SH-SY5Y (cell line): ENCODE measurements around the gene VPREB3.

Experiments
- GATA2 ChIP-seq: IDR thresholded peaks from 2 replicates; pipeline ENCODE4 v1.6.1; 2011; ENCODE audit warnings: mild to moderate bottlenecking, low read depth, low read length
- GATA3 ChIP-seq: IDR thresholded peaks from 2 replicates; pipeline ENCODE4 v1.6.1; 2011; ENCODE audit warnings: low read depth, mild to moderate bottlenecking, low read length, moderate library complexity

VPREB3 gene

GRCh38 chr22:23754220-23754919 lies at the start of gene VPREB3:
Gene VPREB3, minus strand, starts transcription at chr22:23754425. Its CDS starts 62 bp downstream, at chr22:23754363.
- TF ChIP-seq GATA3 (no peak), GATA2 (no peak)

GRCh38 chr22:23803001-23803819 lies 49.0 kb upstream of the VPREB3 start:
- no peak for TF ChIP-seq GATA3
- TF ChIP-seq GATA2: no peak

GRCh38 chr22:23801886-23802377 lies 47.7 kb upstream of the VPREB3 start:
- no peak for TF ChIP-seq GATA3
- no peak for TF ChIP-seq GATA2

DNA sequence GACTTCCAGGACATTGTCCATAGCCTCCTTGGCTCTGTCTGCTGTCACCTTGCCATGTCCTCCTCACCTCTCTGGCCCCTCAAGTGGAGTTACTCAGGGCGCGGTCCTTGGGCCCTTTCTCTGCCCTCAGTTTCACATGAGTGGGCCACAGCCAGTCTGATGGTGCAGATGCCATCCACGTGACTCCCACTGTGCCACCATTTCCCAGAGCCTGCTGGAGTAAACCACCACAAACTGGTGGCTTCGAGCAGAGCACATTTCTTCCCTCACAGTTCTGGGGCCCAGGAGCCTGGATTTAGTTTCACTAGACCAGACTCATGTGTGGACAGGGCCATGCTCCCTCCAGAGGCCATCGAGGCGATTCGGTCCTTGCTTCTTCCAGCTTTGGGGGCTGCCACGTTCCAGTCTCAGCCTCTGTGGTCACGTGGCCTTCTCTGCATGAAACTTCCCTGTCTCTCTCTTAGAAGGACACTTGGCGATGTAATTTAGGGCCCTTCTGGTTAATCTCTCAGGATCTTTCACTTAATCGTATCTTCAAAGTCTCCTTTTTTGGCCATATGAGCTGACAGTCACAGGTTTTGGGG lies 47.1 kb upstream of the VPREB3 start:
- TF ChIP-seq GATA3: no peak
- no peak for TF ChIP-seq GATA2

- TF ChIP-seq GATA3: no peak
- TF ChIP-seq GATA2: no peak
These were observed 46.3 kb upstream of the VPREB3 start for GRCh38 chr22:23800297-23801237.

- TF ChIP-seq GATA2: no peak
- no peak for TF ChIP-seq GATA3
These were observed 42.2 kb upstream of the VPREB3 start for GRCh38 chr22:23796461-23796860.

DNA sequence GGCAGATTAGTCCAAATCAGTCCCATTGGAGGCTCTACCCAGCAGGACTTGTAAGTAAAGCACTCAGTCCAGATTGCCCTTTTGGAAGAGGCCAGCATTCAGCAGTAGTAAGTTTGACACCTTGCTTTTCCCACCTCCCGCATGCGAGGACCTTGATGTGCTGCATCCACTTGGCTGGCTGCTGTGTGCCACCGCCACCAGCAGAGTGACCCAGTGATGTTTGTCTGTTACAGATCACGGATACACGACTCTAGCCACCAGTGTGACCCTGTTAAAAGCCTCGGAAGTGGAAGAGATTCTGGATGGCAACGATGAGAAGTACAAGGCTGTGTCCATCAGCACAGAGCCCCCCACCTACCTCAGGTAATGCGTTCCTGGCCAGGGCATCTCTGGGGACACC lies 39.1 kb upstream of the VPREB3 start:
- TF ChIP-seq GATA2 (no peak), GATA3 (no peak)

GRCh38 chr22:23791738-23792645 lies 37.8 kb upstream of the VPREB3 start:
- TF ChIP-seq GATA3: no peak

DNA sequence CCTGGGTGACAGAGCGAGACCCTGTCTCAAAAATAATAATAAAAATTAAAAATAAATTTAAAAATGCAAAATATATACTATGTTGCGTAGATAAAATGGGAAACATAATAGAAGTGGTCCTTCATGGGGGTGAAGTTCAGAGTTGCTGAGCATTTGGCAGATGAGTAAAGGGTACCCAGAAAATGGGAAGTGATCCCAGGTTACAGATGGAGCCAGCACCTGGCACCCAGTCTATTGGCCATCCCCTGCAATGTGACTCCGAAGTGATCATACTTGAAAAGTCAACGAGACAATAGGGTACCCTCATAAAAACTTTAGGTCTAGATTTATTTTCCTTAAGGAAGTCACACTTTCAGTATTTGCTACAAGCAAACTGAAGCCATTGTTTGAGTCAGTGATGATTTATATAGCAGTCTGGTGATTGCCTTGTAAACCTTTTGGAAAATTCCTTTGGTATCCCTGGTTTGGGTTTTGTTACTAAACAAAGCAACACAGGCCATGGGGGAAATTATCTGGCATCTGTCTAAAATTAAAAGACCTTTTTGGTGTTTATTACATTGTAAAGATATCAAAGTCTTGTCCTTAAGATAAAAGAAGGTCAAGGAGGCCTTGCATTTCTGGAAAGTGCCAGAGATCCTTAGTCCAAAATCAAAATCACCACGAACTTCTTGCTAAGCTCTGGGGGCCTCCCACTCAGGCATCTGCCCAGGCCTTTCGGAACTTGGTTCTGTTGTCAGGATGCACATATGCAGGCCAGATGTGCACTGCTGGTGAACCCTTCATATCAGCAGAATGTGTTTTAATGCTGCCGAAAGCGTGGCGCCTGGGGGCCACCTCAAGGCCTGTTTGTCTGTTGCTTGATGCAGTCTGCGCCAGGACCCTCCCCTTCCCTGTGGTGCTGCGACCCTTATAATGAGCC lies 36.9 kb upstream of the VPREB3 start:
- TF ChIP-seq GATA2: 0 out of 2 replicates have a peak, but pooled peaks have one; percentile 17
- no peak for TF ChIP-seq GATA3

DNA sequence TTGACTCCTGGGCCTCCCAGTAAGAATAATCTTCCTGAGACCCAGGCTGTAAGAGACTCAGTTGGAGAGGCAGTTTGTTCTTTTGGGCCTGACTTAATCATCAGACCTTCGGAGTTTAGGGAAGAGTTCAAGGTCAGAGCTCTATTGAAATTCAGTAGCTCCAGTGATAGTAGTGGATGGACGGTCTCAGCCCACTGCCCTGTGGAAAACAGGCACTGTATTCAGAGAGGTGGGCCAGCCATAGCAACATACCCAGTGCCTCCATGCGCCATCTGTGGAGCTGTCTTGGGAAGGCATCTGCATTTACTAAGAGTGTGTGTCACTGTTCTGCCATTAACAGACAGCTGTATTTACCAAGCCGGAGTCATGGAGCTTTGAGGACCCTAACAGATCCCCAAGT lies 35.4 kb upstream of the VPREB3 start:
- no peak for TF ChIP-seq GATA2
- no peak for TF ChIP-seq GATA3

DNA sequence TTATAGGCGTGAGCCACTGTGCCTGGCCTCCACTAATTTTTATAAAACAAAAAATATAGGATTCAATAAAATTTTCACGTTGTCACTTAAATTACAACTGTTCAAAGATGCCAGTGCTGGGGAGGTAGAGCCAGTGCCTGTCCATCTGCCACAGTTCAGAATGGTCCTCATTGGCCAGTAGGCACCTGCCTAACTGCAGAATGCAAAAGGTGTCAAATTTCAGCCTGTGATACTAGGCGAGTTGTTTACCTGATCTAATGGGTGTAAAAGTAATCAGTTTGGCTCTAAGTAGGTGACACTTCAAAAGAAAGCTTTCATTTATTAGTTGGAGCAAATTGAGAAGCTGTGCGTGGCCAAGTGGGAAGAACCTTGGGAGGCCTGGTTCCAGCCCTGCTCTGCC lies 34.9 kb upstream of the VPREB3 start:
- TF ChIP-seq GATA3 (no peak), GATA2 (no peak)

- TF ChIP-seq GATA3 (no peak), GATA2 (no peak)
These were observed 33.7 kb upstream of the VPREB3 start for GRCh38 chr22:23787910-23788309.
